Melanocyte of skin (primary cell): ENCODE data around the gene CYP4X1. TPM values are rescaled to one million over a fixed set of nuclear protein-coding genes. Genes with fewer than 3 reads are reported as not detected.

Source experiments
- small RNA-seq, 2 donors: library from RNA; depleted of rRNA; stranded (forward); fragments of <200 nt; gene quantifications; one replicate each; pipeline ENCODE3, GENCODE V24; 2012
- total RNA-seq, 2 donors: library from RNA; depleted of rRNA; stranded (reverse); fragments of >200 nt; gene quantifications; 2 replicates each; pipeline ENCODE4 v1.2.3, GENCODE V29; 2012

The CYP4X1 gene
- not detected for total RNA-seq

GRCh38 chr1:47023268-47024140 lies at the start of gene CYP4X1:
Gene CYP4X1 (plus strand): TSS chr1:47023669. CDS start chr1:47023818, 149 bp downstream.

GRCh38 chr1:47067097-47067594 lies 43.7 kb downstream of the CYP4X1 start, which contains the start of gene CYP4Z1:
Gene CYP4Z1 (plus strand): TSS chr1:47067231. CDS start chr1:47067491, 260 bp downstream.

Small RNAs within 50 kb of the gene (small RNA-seq; reads per million reads assigned to genes)
- gene CYP4A27P = 0 reads per million in 2 donors
- 0 reads per million in 2 donors for gene CYP4A43P
- gene CYP4A44P = 0 reads per million in 2 donors

Other genes with a start within 250 kb of the CYP4X1 start
- gene CYP4B1, start 224.6 kb upstream of the CYP4X1 start, total RNA-seq = not detected
- gene CYP4A11, start 82.2 kb upstream of the CYP4X1 start, total RNA-seq = not detected
- gene CYP4Z1, start 43.6 kb downstream of the CYP4X1 start, total RNA-seq = not detected
- not detected for gene CYP4A22, start 113.8 kb downstream of the CYP4X1 start, total RNA-seq
- not detected for gene PDZK1IP1, start 166.4 kb downstream of the CYP4X1 start, total RNA-seq
- gene TAL1, start 208.6 kb downstream of the CYP4X1 start, total RNA-seq = under 1 TPM in 1 of 2 donors, not detected in 1; under 0.01 TPM